Upper lobe of right lung (tissue), 1 donor: ENCODE data around the gene MAP1LC3A. TPM values are rescaled to one million over a fixed set of nuclear protein-coding genes. Genes with fewer than 3 reads are reported as not detected.
A peak's percentile ranks its signal among the peaks of the same experiment; 100 is the strongest.

Experiments used
- ATAC-seq: fragments of 200-7000 bp; cut with Tn5 transposase; one replicate; pipeline ENCODE4 v1.9.1; 2020; ENCODE audit warnings: mild to moderate bottlenecking, moderate library complexity
- DNase-seq: peaks from one replicate; pipeline ENCODE4 v3.0.0-alpha.2; 2020
- H3K27ac ChIP-seq: fragments of 200-600 bp; one replicate; pipeline ENCODE4 v1.8.0; 2022
- H3K27me3 ChIP-seq: fragments of 200-600 bp; one replicate; pipeline ENCODE4 v1.8.0; 2022; ENCODE audit warnings: mild to moderate bottlenecking
- H3K36me3 ChIP-seq: fragments of 200-600 bp; one replicate; pipeline ENCODE4 v1.8.0; 2022
- H3K4me1 ChIP-seq: fragments of 200-600 bp; one replicate; pipeline ENCODE4 v1.8.0; 2022
- H3K4me3 ChIP-seq: fragments of 200-600 bp; one replicate; pipeline ENCODE4 v1.8.0; 2022; ENCODE audit warnings: mild to moderate bottlenecking
- H3K9me3 ChIP-seq: fragments of 200-600 bp; one replicate; pipeline ENCODE4 v1.8.0; 2022
- intact Hi-C: fragments of 100-400 bp; cut with DNase I; formaldehyde crosslinking; loops from one replicate; pipeline ENCODE4 v1.11.0; 2022
- total RNA-seq: library from RNA; stranded (reverse); fragmentation: NEBNext Ultra II Directional; extraction: Animal tissue kit (Norgen Biotek cat#: 25700); gene quantifications from one replicate; pipeline ENCODE4 v1.2.1, GENCODE V29; 2021
- TF ChIP-seq, protein P1 (sequence below): fragments of 200-600 bp; IDR thresholded peaks from one replicate; pipeline ENCODE4 v1.8.0; 2022; ENCODE audit warnings: antibody characterized with exemption
- donor health status: DM: no; HTN: yes; CAD: no; lungs with severe emphysema.

Gene MAP1LC3A
- total RNA-seq, 1 donor from 2014 or later: 45.9 TPM

DNA sequence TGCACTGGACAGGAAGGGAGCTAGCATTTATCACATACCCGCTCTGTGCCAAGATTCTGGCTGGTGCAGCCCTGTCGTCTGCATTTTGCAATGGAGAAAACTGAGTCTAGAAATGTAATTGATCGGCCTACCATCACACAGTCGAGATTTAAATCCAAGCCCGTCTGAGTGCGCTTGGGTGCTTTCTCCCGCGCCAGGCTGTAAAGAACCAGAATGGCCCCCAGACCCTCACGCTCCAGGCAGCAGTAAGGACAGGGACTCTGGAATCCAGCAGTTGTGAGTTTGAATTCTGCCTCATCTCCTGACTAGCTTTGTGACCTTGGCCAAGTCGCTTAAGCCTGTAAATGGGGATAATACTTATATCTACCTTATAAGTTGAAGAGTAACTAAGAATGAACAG lies 31.5 kb upstream of the MAP1LC3A start:
- H3K27me3 ChIP-seq: no peaks in the 10 kb centered on the region
- DNase-seq (no peak), ATAC-seq (no peak)
- peak overlapping the region; percentile 17 for H3K27ac ChIP-seq
- TF ChIP-seq, protein P1, sequence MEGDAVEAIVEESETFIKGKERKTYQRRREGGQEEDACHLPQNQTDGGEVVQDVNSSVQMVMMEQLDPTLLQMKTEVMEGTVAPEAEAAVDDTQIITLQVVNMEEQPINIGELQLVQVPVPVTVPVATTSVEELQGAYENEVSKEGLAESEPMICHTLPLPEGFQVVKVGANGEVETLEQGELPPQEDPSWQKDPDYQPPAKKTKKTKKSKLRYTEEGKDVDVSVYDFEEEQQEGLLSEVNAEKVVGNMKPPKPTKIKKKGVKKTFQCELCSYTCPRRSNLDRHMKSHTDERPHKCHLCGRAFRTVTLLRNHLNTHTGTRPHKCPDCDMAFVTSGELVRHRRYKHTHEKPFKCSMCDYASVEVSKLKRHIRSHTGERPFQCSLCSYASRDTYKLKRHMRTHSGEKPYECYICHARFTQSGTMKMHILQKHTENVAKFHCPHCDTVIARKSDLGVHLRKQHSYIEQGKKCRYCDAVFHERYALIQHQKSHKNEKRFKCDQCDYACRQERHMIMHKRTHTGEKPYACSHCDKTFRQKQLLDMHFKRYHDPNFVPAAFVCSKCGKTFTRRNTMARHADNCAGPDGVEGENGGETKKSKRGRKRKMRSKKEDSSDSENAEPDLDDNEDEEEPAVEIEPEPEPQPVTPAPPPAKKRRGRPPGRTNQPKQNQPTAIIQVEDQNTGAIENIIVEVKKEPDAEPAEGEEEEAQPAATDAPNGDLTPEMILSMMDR: no peak
- peaks cover 52% of the 10 kb centered on the region for H3K36me3 ChIP-seq
- no peak overlapping the region for H3K4me3 ChIP-seq
- no peaks in the 10 kb centered on the region for H3K9me3 ChIP-seq
- intact Hi-C loops: no loop called here
- H3K4me1 ChIP-seq: peaks cover 40% of the 10 kb centered on the region

DNA sequence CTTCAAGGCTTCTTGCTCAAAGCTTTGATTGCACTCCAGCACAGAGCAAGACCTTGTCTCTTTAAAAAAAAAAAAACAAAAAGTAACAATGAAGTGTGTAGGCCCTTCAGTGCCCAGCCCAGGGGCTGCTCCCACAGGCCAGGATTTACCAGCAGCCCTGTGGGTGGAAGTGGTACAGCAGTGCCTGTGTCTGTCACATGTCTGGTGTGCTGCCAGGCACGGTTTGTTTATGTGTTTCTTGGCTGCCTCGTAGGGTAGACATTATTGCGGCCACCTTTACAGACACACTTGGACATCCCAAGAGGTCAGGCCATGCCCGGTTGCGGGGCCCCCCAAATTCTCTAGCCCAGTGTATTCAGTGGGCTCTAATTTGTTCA lies 29.6 kb upstream of the MAP1LC3A start:
- DNase-seq (peak; percentile 84), ATAC-seq (peak; percentile 78)
- peak overlapping the region; percentile 24 for H3K27ac ChIP-seq
- intact Hi-C loops: no loop called here
- H3K4me1 ChIP-seq: peaks cover 40% of the 10 kb centered on the region
- H3K4me3 ChIP-seq: no peak overlapping the region
- H3K36me3 ChIP-seq: peaks cover 66% of the 10 kb centered on the region
- H3K9me3 ChIP-seq: no peaks in the 10 kb centered on the region
- no peaks in the 10 kb centered on the region for H3K27me3 ChIP-seq
- TF ChIP-seq, protein P1: peak; percentile 11

DNA sequence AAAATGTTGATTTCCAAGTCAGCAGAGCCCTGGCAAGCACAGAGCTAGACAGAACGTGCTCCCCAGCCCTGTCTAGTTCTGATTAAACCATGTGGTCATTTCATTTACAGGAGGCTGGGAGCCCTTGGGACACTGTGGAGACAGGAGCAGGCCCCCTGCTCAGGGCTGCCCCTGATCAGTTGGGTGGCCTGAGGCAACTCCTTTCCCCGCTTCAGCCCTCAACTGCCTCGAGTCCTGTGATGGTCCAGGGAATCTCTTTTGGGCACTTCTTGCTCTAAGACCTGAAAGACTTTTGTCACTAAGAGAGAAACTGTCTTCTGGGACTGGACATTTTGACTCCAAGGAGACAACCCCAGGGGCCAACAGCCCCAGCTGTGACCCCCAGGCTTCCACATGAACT lies 28.8 kb upstream of the MAP1LC3A start:
- Histone ChIP-seq H3K27ac (no peak overlapping the region), H3K4me1 (peaks cover 39% of the 10 kb centered on the region), H3K36me3 (peaks cover 74% of the 10 kb centered on the region), H3K4me3 (no peak overlapping the region), H3K27me3 (no peaks in the 10 kb centered on the region), H3K9me3 (no peaks in the 10 kb centered on the region)
- DNase-seq (no peak), ATAC-seq (no peak)
- intact Hi-C loops: no loop called here
- TF ChIP-seq, protein P1: no peak

DNA sequence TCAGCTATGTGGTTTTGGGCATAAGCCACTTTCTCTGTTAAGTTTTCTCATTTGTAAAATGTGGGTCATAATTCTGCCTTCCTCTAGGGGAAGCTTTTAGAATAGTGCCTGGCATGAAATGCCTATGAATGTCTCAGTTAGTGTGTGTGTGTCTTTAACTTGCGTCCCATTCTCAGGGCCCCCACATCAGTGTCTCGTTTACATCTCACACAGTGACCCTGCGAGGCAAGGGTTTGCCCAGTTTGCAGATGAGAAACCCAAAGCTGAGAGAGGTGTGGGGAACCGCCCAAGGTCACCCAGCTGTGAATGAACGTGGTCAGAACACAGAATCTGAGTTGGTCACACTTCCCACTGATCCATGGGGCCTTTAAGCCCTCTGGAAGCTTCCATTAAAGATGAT lies 28.2 kb upstream of the MAP1LC3A start:
- ATAC-seq (no peak), DNase-seq (no peak)
- peaks cover 80% of the 10 kb centered on the region for H3K36me3 ChIP-seq
- no peak overlapping the region for H3K27ac ChIP-seq
- H3K9me3 ChIP-seq: no peaks in the 10 kb centered on the region
- no peak overlapping the region for H3K4me3 ChIP-seq
- peaks cover 33% of the 10 kb centered on the region for H3K4me1 ChIP-seq
- TF ChIP-seq, protein P1: no peak
- intact Hi-C loops: no loop called here
- no peaks in the 10 kb centered on the region for H3K27me3 ChIP-seq

DNA sequence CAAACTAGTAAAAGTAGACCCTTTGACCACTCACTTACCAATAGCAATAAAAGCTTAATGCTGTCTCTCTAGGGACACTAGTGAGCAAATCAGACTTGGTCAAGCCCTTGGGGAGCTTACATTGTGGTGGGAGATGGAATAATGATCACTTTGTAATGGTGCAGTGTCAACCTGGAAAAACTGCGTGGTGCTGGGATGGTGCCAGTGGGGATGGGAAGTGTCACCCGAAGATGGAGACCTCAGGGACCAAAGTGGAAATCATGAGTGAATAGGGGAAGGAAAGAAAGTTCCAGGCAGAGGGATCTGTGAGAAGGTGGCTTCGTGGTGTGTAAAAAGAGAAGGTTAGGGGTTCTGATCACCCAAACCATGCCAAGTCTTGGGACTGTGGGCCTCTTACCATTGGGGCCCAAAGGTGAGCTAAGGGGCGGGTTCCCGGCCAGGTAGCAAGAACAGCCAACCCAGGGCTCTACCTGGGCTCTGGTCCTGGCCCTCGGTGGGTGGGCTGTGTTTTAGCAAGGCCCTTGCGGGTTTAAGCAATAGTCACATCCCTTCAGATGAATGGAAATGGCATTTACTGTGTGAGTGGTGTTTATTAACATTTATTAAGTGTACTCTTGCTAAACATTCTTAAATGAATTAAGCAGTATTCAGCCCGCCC lies 26.8 kb upstream of the MAP1LC3A start:
- Histone ChIP-seq H3K4me1 (peaks cover 19% of the 10 kb centered on the region), H3K27me3 (no peaks in the 10 kb centered on the region), H3K9me3 (no peaks in the 10 kb centered on the region), H3K4me3 (no peak overlapping the region), H3K27ac (no peak overlapping the region), H3K36me3 (peaks cover 89% of the 10 kb centered on the region)
- DNase-seq: no peak
- no peak for ATAC-seq
- TF ChIP-seq, protein P1: no peak
- intact Hi-C loops: no loop called here

DNA sequence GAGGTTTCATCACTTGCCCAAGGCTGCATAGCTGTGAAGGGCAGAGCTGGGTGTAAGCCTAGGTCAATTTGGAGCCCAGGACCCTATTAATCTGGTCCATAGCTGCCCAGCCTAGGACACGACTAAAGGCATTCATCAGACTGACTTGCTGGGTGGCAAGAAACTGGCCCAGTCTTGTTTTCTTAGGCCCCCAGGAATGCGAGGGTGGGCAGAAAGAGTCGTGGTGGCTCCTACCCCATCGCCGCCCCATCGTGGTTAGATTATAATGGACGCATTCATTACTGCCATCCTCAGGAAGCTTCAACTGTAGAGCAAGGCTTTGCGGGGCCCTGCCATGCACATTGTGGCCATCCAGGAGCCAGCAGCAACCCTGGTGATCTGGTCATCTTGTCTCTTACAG lies 26.2 kb upstream of the MAP1LC3A start:
- Histone ChIP-seq H3K4me1 (peaks cover 14% of the 10 kb centered on the region), H3K9me3 (no peaks in the 10 kb centered on the region), H3K27me3 (no peaks in the 10 kb centered on the region), H3K36me3 (peaks cover 89% of the 10 kb centered on the region), H3K4me3 (no peak overlapping the region), H3K27ac (no peak overlapping the region)
- TF ChIP-seq, protein P1: no peak
- ATAC-seq: no peak
- DNase-seq: no peak
- intact Hi-C loops: no loop called here
